Measurements from ENCODE around the gene MYOZ2.
"Not testable (repeated sequence)": the region's sequence is repeated elsewhere in the genome, so short reads cannot be mapped to it uniquely, and the experiment has no call there.

MYOZ2 gene

DNA sequence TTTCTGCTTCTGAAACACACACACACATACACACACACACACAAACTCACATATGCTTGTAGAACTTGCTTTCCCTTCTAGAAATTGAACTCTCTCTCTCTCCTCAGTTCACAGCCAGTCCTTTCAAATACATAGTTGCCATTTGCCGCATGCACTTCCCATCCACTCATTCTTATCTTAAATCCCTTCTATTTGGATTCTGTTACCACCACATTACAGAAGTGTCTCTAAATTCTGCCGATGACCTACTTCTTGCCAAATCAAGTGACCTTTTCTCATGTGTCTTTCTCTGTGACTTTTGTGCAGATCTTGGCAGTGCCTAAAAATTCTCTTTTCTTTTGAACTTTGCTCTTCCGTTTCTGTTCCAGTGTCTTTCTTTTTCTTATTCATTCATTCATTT, 7.5 kb upstream of the MYOZ2 start:
- DNase-seq (ENCODE audit: low spot score): no peak

DNA sequence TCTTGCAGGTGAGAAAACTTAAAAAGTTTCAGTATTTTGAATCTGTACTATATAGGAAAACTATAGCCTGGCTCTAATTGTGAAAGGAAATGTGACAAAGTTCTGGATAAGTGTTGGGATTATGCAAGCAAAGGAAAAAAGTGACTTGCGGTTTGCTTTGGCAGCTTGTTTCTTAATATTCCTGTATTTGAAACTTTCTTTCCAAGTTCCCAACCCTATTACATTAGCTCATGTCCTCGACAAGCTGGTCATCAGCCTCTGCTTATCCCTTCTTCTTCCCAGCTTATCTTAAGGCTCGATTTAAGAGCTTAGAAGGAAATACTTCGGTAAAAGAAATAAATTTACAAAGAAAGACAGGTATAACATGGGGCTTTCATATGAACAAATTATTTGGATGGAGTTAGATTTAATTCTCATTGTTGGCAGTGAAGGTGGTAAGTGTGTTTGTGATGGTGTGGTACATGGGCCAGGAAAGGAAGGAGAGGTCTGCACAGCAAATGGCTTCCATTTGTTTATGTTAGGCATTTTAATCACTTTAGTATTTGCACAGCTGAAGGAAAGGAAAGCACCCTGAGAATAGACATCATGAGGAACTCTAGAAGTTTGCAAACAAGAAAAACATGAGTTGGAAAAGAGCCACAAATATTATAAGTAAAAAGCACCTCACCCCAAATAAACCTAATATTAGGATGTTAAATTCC, 5.1 kb upstream of the MYOZ2 start:
- DNase-seq (ENCODE audit: low spot score): no peak

DNA sequence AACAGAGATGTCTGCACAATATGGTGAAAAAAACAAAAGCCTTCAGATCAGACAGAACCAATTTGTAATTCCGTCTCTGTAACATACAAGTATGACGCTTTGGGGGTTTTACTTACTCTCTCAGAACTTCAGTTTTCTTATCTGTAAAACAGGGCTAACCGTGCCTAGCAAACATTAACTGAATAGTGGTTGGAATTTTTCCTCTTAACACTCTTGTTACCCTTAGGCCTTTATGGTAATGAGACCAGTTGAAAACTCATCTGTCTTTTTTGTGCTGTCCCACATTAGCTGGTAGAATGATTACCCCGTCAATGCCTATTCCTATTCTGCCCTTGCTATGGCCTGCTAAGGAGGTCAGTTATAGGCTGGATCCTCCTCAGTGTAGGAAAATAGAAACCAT, 4.5 kb upstream of the MYOZ2 start:
- peak; percentile 33 for DNase-seq (ENCODE audit: low spot score)

GRCh38 chr4:119132306-119132705, 3.3 kb upstream of the MYOZ2 start:
- DNase-seq (ENCODE audit: low spot score): no peak

GRCh38 chr4:119136546-119136945, 914 bp downstream of the MYOZ2 start:
- DNase-seq (ENCODE audit: low spot score): no peak

GRCh38 chr4:119138046-119138445, 2.4 kb downstream of the MYOZ2 start:
- peak; percentile 14 for DNase-seq (ENCODE audit: low spot score)

DNA sequence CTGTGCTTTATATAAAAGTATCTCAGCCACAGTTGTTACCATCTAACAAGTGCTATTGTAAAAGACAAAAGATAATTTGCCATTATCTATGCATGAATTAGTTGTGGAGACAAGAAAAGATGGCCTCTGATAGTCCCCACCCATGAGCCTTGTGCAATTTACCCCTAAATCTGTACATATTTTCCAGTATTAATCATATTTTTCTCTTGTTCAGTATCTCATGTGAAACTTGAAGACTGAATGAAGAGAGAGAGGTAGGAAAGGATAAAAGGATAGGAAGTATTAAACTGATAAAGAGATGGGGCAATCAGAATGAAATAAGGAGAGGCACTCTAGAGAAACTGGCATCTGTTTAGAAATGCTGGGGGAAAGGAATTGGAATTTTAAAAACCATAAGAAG, 3.7 kb downstream of the MYOZ2 start:
- DNase-seq (ENCODE audit: low spot score): no peak

- DNase-seq (ENCODE audit: low spot score): no peak
These were observed 4.2 kb downstream of the MYOZ2 start for GRCh38 chr4:119139822-119140252.

DNA sequence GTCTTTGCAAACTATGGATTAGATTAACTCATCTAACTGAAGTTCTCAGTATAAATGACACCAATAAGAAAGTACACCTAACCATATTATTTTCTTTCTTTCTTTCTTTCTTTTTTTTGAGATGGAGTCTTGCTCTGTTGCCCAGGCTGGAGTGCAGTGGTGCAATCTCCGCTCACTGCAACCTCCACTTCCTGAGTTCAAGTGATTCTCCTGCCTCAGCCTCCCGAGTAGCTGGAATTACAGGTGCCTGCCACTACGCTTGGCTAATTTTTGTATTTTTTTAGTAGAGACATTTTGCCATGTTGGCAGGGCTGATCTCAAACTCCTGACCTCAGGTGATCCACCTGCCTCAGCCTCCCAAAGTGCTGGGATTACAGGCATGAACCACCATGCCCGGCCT, 5.7 kb downstream of the MYOZ2 start:
- DNase-seq (ENCODE audit: low spot score): not testable (repeated sequence)

- DNase-seq (ENCODE audit: low spot score): no peak
These were observed 7.2 kb downstream of the MYOZ2 start for GRCh38 chr4:119142833-119143232.

- not testable (repeated sequence) for DNase-seq (ENCODE audit: low spot score)
These were observed 7.7 kb downstream of the MYOZ2 start for GRCh38 chr4:119143341-119143740.

DNA sequence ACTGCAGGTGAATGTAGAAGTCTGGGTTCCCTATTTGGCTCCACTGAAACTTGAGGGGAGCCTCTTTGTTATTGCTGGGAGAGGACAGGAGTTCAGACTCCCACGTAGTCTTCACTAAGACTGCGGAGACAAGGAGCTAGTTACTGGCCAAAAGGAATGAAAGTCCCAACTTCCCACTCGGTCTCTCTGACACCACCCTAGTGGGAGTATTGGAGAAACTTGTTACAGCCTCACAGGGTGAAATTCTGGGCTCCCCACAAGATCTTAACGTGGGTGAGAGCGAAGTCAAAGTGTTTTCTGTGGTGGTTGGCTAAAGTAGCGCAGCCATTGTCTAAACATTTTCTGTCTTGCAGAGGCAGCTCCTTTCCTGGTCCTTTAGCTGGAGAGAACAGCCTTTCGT, 13.5 kb downstream of the MYOZ2 start:
- no peak for DNase-seq (ENCODE audit: low spot score)

GRCh38 chr4:119151161-119151560, 15.5 kb downstream of the MYOZ2 start:
- DNase-seq (ENCODE audit: low spot score): no peak

- DNase-seq (ENCODE audit: low spot score): no peak
These were observed 17.1 kb downstream of the MYOZ2 start for GRCh38 chr4:119152741-119153140.

GRCh38 chr4:119162174-119162573, 26.5 kb downstream of the MYOZ2 start:
- DNase-seq (ENCODE audit: low spot score): no peak

DNA sequence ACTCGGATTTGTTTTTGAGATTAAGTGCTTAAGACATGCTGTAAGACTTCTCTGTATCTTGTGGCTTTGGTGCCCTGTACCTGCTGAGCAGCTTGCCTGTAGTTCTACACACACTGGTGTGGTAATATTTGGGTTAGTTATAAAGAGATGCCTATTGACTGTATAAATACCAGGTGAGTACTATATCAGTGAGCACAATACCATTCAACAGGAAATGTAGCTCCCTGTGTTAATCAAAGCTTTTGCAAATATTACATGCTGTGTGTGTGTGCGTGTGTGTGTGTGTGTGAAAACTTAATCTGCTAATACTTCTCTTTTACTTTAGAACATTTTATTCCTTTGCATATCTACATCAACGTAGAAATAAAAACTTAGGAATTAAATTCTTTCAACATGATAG, 30.1 kb downstream of the MYOZ2 start:
- no peak for DNase-seq (ENCODE audit: low spot score)

- DNase-seq (ENCODE audit: low spot score): no peak
These were observed 34.6 kb downstream of the MYOZ2 start for GRCh38 chr4:119170195-119170594.

GRCh38 chr4:119172223-119172622, 36.6 kb downstream of the MYOZ2 start:
- DNase-seq (ENCODE audit: low spot score): peak; percentile 10

GRCh38 chr4:119173729-119174361, 38.2 kb downstream of the MYOZ2 start:
- DNase-seq (ENCODE audit: low spot score): not testable (repeated sequence)

GRCh38 chr4:119179011-119179410, 43.4 kb downstream of the MYOZ2 start:
- no peak for DNase-seq (ENCODE audit: low spot score)

DNA sequence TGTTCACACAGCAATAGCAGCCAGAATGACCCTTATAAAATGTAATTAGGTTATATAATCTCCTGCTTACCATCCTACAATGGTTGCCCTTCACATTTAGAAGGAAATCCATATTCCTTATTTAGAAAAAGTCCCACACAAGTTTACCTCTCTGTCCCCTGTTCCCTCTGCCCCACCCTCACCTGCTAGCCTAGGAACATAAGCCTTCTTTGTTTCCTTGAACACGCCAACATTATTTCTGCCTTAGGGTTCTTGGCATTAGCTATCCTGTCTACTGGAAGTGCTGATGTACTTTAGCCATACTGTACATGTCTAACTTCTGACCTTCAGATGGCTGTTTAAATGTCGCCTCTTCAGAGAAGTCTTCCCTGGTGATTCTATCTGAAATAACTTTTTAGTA, 48.5 kb downstream of the MYOZ2 start:
- no peak for DNase-seq (ENCODE audit: low spot score)

DNA sequence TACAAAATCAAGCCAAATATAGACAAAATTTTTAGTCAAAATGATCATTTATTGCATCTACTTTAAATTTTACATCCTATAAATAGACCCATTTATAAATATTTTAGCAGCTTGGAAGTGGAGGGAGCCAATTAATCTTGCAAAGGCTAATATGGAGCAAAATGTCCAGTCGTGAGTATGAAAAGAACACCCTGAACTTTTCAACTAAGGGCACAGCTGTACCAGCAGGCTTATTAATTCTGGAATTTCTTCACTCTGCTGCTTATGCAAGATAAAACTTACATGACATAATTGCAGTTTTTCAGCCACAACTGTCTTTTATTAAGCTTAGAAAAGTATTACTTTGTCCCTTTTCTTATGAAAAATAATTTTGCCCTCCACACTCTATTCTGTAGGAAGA, 54.0 kb downstream of the MYOZ2 start:
- DNase-seq (ENCODE audit: low spot score): no peak

DNA sequence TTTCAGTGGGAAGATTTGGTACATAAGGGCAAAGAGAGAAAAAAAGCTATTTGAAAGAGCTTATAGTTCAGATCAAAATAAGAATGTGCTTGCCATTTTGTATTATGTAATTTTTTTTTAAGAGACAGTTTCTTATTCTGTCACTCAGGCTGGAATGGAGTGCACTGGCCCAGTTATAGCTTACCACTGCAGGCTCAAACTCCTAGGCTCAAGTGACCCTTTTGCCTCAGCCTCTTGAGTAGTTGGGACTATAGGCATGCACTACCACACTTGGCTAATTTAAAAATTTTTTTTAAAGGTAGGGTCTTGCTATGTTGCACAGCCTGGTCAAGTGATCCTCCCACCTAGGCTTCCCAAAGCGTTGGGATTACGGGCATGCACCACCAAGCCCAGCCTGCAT, 54.7 kb downstream of the MYOZ2 start:
- DNase-seq (ENCODE audit: low spot score): no peak

- no peak for DNase-seq (ENCODE audit: low spot score)
These were observed 55.9 kb downstream of the MYOZ2 start for GRCh38 chr4:119191505-119191904.
